ENCODE data around the gene GPATCH4.
A peak's percentile ranks its signal among the peaks of the same experiment; 100 is the strongest.
"Not testable (repeated sequence)": the region's sequence is repeated elsewhere in the genome, so short reads cannot be mapped to it uniquely, and the experiment has no call there.

The GPATCH4 gene

DNA sequence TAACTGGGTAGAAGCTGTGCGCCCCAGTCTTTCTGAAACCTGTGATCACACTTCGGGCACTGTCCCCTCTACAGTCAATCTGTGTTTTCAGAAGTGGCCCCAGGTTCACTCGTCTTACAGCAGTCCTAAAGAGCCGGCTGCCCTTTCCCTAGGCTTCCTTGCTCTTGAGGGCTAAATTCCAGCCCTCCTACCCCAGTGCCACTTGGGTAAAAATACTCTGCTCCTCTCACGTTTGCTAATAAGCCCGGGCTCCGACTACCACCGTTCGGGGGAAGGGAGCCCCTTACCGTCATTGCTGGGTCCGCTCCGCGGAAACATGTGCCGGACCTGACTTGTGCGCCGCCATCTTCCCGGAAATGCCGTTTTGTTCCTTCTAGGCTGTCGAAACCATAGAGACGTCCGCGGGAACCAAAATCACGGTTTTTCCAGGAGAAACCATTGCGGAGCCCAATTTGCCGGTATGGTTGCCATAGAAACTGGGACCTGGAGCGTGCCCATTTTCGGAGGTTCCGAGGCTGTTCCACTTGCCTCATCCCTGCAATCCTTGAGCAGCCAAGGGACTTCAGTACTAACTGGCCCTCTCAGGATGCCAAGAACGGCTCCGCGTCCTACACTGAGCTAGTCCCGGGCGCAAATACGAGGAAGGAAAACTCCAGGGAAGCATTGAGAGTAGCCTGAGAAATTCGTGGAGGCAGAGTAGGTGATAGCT, at the start of gene GPATCH4:
Gene GPATCH4, minus strand, starts transcription at position 358 of the 709 bp plus-strand sequence.
- peak; percentile 92 for DNase-seq

DNA sequence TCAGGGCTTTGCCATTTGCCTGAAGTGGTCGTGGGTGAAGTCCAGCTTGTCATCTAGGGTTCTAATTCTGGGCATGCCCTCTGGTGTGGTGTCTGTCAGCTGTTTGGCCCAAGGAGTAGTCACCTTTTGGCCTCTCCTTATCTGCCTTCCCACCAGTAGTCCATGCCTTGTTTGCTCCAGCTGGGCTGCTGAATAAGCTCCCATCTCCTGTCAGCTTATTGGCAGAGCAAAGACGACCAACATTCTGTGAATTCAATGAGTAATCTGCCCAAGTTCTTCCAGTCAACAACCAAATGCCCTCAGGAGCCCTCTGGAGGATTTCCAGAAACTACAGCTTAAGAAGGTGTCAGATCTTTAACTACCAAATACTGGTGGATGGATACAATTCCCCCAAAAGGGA, 47.7 kb upstream of the GPATCH4 start:
- no peak for DNase-seq

DNA sequence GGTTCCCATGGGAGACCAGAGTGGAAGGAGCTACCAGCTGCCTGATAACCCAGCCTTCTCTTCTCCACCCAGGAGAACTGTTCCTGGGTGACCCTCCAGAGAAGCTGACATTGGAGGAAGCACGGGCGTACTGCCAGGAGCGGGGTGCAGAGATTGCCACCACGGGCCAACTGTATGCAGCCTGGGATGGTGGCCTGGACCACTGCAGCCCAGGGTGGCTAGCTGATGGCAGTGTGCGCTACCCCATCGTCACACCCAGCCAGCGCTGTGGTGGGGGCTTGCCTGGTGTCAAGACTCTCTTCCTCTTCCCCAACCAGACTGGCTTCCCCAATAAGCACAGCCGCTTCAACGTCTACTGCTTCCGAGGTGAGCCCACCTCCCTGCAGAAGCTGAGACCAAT, 47.2 kb upstream of the GPATCH4 start:
- peak; percentile 16 for DNase-seq

DNA sequence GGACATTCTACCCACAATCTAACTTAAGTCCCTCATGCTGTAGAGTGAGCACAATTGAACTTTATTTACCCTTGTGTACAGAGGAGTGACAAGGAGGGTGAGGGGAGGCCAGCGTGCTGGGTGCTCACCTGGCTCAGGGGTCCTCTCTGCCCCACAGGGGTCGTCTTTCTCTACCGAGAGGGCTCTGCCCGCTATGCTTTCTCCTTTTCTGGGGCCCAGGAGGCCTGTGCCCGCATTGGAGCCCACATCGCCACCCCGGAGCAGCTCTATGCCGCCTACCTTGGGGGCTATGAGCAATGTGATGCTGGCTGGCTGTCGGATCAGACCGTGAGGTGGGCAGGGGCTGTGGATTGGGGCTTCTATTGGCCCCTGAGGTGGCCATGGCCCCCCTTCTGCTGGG, 46.1 kb upstream of the GPATCH4 start:
- no peak for DNase-seq

DNA sequence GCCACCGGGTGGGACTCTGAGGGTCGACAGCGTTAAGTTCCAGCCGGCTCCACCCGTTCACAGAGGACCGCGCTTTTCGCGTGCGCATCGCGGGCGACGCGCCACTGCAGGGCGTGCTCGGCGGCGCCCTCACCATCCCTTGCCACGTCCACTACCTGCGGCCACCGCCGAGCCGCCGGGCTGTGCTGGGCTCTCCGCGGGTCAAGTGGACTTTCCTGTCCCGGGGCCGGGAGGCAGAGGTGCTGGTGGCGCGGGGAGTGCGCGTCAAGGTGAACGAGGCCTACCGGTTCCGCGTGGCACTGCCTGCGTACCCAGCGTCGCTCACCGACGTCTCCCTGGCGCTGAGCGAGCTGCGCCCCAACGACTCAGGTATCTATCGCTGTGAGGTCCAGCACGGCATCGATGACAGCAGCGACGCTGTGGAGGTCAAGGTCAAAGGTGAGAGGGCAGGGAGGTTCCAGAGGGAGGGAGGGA, 45.5 kb upstream of the GPATCH4 start:
- no peak for DNase-seq

DNA sequence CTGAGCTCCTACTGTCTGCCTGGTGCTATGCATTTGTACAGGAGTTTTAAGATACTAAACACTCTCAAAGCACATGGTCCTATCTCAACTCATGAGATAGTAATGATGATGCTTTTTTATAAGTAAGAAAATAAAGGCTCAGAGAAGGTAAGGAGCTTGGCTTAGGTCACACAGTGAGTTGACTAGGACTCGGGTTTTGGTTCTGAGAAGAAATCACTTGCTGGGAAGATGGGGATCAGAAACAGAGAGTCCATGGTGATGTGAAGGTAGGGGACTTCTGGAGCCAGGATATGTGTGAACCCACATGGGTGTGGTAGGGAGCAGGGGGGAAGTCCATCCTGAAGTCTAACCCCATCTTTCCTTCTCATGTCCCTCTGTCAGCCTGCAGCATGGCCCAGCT, 44.4 kb upstream of the GPATCH4 start:
- no peak for DNase-seq

DNA sequence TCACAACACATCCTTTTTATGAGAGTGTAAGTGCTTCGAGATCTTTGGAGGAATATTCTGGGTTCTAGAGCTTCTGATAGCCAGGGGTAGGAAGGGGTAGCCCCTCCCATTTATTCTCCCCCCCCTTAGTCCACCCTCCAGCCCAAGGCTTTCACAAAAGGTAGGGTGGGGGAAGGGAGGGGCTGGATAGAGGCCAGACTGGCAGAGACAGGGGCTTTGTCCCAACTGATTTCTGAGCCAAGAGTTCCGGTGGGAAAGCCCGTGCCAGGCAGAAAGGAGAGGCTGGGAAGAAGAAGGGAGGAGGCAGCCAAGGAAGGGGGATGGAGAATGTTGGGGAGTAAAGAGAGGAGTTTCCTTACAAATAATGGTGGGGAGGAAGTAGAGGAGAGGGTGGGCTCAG, 43.8 kb upstream of the GPATCH4 start:
- DNase-seq, result no peak

DNA sequence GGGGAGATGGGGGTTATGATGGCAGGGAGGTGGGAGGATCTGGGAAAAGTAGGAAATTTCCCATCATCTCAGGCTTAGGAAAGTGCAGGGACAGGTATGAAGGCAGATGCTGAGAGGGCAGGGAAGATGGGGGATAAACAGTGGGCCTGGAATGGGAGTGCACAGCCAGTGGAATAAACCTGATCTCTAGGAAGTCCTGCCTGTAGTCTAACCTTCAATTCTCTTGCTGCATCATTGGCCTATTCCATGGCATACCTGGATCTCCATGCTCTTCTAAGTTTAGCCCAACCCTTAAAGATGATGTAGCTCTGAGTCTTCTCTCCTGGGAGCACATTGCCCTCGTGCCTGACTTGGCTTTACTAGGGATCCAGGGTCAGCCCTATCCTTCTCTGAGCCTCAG, 43.4 kb upstream of the GPATCH4 start:
- no peak for DNase-seq

DNA sequence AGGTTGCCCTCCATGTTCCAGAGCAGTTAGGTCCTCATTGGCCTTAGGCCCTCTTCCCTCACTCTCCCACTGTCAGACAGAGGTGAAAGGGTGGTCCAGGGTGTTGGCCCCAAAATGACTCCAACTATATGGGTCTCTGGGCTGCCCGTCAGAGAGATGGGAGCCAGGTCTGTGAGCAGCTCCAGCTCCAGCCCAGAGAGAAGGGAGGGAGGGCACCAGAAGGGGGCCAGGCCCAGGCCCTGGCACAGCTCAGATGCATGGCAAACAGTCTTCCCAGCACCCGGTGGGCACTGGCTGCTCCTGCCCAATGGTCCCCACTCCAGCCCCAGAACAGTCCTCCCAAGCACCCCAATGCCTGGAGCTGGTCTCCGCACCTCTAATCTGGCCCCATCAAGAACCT, 42.9 kb upstream of the GPATCH4 start:
- DNase-seq, result no peak

DNA sequence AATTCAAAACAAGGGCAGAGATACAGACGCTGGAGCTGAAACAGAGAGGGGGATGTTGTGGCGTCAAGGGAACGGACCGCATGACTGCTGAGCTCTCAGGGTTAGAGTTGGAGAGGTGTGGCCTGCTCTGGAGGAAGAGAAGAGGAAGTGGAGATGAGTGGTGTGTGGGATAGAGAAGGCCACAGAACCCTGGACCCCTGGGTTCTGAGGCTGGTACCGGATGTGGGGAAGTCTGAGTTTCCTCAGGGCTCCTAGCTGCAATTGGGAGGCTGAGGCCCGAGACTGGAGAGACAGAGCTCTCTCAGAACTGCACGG, 42.5 kb upstream of the GPATCH4 start:
- no peak for DNase-seq

DNA sequence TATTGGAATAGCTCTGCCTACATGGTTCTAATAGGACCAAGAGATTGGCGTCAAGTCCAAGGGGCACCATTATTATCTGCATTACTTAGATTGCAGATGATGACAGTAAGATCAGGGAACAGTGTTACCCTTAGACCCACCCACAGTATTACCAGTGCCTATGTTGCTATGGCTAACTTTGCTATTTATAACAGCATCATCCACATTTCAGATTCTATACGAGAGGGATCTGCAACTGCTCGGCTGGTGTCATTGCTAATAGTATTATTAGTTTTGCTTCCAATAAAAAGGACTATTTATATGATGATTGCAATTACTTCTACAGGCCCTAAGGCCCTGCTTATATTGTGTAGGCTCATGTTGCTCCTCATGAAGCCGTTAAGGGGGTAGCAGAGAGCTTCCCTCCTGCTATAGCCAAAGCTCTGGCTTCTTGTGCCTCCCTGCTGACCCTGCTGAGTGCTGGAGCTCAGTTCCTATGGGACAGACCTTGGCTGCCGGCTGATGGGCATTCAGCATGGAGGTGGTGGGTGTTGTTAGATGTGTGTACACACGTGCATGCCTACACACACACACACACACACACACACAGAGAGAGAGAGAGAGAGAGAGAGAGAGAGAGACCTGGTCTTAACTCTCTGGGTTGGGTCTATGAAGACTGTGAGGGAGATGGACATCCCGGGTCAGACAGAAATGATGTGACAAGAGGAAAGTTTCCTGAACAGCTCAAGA, 41.9 kb upstream of the GPATCH4 start:
- no peak for DNase-seq

DNA sequence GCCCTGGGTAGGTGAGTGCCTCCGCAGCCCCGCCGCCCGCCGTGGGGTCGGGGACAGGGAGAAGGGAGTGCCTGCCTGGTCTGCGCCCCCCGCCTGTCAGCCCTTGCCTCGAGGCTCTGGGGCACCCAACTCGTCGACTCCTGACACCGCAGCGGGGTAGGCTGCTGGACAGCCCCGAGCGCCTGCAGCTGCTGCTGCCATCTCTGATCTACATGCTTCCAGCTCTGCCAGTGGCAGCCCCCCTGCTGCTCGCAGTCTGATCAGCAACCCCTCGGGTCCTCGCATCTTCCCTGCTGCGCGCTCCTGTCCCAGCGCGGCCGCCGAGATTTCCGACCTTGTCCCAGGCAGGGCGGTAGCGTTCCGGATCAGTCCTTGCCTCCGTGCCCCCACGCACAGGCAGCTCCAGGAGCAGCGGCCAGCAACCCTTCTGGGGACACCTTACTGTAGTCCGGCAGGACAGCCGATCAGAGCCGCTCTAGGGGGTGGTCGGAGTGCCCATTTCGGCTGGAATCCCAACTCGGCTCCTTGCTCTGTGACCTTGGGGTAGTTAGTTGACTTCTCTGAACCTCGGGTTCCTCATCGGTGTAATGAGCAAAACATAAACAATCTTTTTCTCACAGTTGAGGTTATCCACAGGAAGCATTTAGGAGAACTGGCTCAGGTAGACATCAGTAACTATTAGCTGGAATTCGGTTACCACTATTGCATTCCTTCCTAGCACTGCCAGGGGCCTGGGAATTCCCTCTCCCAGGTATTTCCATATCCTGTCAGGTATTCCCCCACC, 41.2 kb upstream of the GPATCH4 start:
- no peak for DNase-seq

DNA sequence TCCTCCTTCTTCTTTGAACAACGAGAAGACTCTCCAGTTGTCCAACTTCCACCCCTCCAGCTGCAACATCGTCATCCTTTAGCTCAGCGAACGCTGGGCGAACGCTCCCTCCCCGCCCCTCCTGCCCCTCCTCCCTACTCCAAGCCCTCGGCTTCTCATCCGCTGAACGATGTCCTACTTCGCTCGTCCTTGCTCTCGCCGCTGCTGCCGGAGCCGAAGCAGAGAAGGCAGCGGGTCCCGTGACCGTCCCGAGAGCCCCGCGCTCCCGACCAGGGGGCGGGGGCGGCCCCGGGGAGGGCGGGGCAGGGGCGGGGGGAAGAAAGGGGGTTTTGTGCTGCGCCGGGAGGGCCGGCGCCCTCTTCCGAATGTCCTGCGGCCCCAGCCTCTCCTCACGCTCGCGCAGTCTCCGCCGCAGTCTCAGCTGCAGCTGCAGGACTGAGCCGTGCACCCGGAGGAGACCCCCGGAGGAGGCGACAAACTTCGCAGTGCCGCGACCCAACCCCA, 40.5 kb upstream of the GPATCH4 start, which contains the start of gene BCAN:
Gene BCAN, plus strand, starts transcription at position 357 of the 504 bp plus-strand sequence. CDS start 3,938 bp downstream, outside the sequence.
- DNase-seq, result peak; percentile 30

DNA sequence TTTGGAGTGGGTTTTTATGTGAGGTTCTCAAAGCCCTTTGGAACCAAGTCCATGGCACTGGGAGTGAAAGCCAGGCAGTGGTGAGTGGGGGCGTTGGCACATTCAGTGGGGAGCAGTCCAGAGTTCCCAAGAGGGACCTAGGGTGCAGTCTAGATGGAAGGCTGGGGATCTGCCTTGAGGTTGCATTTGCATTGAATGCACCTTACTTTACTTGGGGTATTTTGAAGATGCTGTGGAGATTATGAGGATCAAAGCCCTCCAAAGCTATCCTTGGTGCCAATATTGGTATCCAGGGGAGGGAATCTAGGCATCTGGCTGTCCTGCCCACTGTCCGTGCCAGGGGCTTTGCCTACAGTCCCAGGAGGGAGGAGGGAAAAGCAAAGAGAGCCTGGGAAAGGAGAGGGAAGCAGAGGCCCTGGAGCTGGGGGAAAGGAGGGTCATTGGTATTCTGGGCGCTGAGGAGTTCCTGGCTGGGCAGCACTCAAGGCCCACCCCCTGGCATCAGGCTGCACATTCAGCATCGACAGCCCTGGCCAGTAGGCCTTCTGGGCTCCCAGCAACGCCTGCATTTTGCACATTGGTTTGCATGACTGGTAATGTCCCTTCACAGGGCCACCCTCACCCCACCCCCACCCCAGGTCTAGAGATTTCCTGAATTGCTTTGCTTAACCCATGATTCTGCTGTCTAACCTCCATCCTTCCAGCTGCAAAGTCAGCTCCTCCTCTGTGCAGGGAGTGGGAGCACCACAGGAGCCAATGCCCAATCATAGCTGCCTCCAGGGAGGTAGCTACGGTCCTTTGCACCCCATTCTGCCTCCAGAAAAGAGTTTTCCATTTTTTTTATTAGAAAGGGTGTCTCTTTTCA, 39.8 kb upstream of the GPATCH4 start:
- DNase-seq, result no peak

DNA sequence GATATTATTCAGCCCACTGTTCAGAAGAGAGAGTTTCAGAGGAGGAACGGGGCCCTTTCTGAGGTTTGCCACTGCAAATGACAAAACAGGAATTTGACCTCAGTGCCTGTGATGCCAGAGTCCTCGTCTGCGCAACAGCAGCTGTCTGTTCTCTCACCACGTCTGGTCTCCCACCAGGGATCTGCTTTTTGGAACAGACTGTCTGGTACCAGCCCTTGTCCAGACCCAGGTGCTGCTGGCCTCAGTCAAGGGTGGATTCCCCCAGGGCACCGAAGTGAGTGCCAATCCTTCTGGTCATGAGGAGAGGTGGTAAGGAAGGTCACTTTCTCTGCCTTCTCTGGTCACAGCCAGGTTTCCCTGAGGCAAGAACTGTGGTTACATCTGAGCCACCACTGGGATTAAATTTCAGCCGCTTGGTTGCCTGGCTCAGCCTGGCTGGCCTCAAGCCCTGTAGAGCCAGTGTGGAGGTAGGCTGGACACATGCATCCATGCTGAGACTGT, 38.4 kb upstream of the GPATCH4 start:
- no peak for DNase-seq

DNA sequence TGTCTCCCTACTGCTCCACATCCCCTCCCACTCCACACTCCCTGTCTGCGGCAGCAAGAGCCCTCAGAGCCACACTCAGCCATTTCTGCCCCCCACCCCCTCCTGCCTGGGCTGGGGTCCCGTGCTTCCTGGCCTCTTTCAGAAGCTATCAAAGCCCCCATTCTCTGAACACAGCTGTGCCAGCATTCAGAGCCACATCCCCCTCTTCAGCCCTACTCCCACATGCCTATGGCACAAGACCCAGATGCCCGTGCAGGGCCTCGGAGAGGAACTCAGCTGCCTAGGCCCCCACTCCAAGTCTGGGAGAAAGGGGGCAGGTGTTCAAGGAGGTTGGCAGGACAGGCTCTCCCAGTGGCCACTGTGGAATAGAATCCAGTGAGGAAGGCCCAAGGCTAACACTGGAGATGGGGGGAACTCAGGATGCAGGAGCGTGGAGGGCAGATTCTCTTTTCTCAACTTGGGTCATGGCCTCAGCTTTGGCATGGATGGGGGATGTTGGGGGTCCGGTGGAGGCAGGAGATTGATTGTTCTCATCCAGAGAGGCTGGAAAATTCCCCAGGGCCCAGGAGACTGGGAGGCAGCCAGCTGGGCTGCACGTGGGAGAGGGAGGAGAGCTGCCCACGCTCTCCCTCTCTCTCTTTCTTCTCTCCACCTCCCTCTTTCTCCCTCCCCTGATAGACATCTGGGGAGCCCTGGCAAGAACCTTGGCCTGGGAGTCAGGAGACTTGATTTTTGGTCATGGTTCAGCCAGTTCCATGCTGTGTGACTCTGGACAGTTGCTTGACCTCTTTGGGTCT, 37.1 kb upstream of the GPATCH4 start:
- peak; percentile 38 for DNase-seq

DNA sequence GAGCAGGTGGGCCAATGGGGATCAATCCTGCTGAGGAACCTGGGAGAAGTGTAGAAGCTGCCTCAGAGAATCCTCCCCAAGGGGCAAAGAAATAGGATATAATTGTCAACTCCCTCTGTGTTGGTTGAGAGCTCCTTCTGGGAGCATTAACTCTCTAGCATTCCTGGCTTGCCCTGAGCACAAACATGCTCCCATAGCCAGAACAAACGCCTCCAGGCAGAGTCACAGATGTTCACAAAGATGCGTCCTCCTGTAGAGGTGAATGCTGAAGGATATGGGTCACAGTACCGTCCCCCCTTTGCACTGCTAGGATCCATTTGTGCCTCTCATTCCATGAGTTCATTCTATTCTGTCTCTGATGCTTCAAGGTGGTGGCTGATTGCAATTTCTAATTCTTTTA, 31.1 kb upstream of the GPATCH4 start:
- no peak for DNase-seq

DNA sequence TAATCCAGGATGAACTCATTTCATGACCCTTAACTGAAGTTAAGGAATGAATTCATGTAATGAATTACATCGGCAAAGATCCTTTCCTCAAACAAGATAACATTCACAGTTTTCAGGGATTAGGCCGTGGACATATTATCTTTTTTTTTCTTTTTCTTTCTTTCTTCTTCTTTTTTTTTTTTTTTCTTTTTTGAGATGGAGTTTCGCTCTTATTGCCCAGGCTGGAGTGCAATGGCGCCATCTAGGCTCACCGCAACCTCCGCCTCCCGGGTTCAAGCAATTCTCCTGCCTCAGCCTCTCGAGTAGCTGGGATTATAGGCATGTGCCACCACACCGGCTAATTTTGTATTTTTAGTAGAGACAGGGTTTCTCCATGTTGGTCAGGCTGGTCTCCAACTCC, 29.9 kb upstream of the GPATCH4 start:
- DNase-seq, result not testable (repeated sequence)

DNA sequence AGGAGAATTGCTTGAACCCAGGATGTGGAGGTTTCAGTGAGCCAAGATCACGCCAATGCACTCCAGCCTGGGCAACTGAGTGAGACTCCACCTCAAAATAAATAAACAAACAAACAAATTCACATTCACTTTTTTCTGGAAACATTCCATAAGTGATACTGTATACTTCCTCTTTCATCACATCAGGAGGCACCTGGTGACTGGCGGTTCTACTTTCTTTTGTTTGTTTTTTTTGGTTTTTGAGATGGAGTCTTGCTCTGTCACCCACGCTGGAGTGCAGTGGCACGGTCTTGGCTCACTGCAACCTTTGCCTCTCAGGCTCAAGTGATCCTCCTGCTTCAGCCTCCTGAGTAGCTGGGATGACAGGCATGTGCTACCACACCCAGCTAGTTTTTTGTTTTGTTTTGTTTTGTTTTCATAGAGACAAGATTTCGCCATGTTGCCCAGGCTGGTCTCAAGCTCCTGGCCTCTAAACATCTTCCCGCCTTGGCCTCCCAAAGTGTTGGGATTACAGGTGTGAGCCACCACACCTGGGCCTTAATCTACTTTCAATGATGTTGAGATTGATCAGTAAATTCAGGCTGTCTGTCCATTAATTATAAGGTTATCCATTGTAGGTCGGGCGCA, 28.7 kb upstream of the GPATCH4 start:
- DNase-seq, result no peak

DNA sequence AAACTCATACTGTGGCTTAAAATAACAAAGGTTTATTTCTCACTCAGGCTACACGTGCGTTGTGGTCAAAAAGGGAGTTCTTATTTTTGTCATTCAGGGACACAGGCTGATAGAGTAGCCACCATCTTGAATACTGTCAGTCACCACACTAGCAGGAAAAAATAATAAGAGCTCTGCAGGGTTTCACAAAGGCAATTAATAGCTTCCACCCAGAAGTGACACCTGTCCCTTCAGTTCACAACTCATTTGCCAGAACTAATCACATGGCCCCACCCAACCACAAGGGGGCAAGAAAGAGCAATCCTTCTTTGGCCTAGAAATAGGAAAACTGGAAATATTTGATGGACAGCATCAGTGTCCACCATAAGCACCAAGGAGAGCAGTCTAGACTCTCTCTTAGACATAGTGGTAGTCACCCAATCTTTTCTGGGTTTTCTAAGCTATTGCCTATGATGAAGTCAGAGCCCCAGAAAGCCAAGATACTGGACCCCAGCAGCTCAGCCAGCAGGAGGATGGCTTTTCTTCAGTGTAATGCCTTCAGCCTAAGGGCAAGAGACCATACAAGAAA, 26.1 kb upstream of the GPATCH4 start:
- peak; percentile 82 for DNase-seq

DNA sequence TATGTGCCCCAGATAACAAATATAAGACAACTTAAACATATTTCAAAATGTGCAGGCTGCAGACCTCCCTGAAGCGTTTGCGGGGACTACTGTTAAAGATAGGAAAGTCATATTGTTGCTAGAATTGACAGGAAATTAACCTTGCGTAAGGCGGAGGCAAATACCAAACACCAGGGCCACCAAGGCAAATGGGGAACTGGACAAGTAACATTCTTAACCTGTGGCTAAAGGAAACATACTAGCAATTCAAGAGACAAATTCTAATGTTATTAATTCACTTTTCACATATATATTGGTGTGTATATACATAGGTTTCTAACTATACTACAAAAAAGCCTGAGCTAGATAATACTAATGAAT, 24.8 kb upstream of the GPATCH4 start:
- no peak for DNase-seq

Data from NCI-H2171 treated with DMSO at 0.1 percent for 48 hours (cell line).